Nephron progenitor cell (in vitro differentiated cells): Measurements from ENCODE around the gene SNX13.
A peak's percentile ranks its signal among the peaks of the same experiment; 100 is the strongest.

Experiments used
- DNase-seq: peaks from one replicate; pipeline ENCODE4 v3.0.0; 2021
- H3K27ac Mint-ChIP-seq: 2 replicates; pipeline ENCODE4 v1.8.0; 2021; ENCODE audit warnings: mild to moderate bottlenecking, moderate library complexity, mixed read lengths
- H3K27me3 Mint-ChIP-seq: 2 replicates; pipeline ENCODE4 v1.8.0; 2021; ENCODE audit warnings: mild to moderate bottlenecking, low read depth, mixed read lengths; ENCODE audit not compliant: poor library complexity
- H3K36me3 Mint-ChIP-seq: 2 replicates; pipeline ENCODE4 v1.8.0; 2021; ENCODE audit warnings: low read depth, mixed read lengths
- H3K4me1 Mint-ChIP-seq: 2 replicates; pipeline ENCODE4 v1.8.0; 2021; ENCODE audit warnings: mixed read lengths
- H3K4me3 Mint-ChIP-seq: 2 replicates; pipeline ENCODE4 v1.8.0; 2021; ENCODE audit warnings: mild to moderate bottlenecking, moderate library complexity, mixed read lengths
- H3K9me3 Mint-ChIP-seq: 2 replicates; pipeline ENCODE4 v1.8.0; 2021; ENCODE audit warnings: mild to moderate bottlenecking, moderate library complexity, mixed read lengths
- CTCF ChIP-seq: fragments of 200-600 bp; sonication (generic); IDR thresholded peaks from 2 replicates; pipeline ENCODE4 v1.5.0; 2021; ENCODE audit warnings: antibody characterized with exemption

SNX13 gene

GRCh38 chr7:17844514-17845196, 95.6 kb downstream of the SNX13 start:
- no peak for DNase-seq
- Mint-ChIP-seq H3K9me3 (peaks cover 4% of the 10 kb centered on the region), H3K4me3 (no peak overlapping the region), H3K36me3 (peaks cover 67% of the 10 kb centered on the region), H3K27ac (no peak overlapping the region), H3K4me1 (no peaks in the 10 kb centered on the region), H3K27me3 (no peaks in the 10 kb centered on the region)
- no peak for TF ChIP-seq CTCF

- no peaks in the 10 kb centered on the region for H3K4me1 Mint-ChIP-seq
- peak overlapping the region; percentile 12 for H3K27ac Mint-ChIP-seq
- no peak for DNase-seq
- H3K36me3 Mint-ChIP-seq, result peaks cover 66% of the 10 kb centered on the region
- no peaks in the 10 kb centered on the region for H3K27me3 Mint-ChIP-seq
- H3K9me3 Mint-ChIP-seq, result peaks cover 4% of the 10 kb centered on the region
- no peak overlapping the region for H3K4me3 Mint-ChIP-seq
- no peak for TF ChIP-seq CTCF
These were observed 96.3 kb downstream of the SNX13 start for GRCh38 chr7:17844022-17844421.

- no peaks in the 10 kb centered on the region for H3K4me1 Mint-ChIP-seq
- H3K36me3 Mint-ChIP-seq, result peaks cover 56% of the 10 kb centered on the region
- no peak overlapping the region for H3K27ac Mint-ChIP-seq
- DNase-seq, result no peak
- peaks cover 2% of the 10 kb centered on the region for H3K27me3 Mint-ChIP-seq
- no peak for TF ChIP-seq CTCF
- no peak overlapping the region for H3K4me3 Mint-ChIP-seq
- H3K9me3 Mint-ChIP-seq, result no peaks in the 10 kb centered on the region
These were observed 97.3 kb downstream of the SNX13 start for GRCh38 chr7:17843041-17843440.

- no peaks in the 10 kb centered on the region for H3K9me3 Mint-ChIP-seq
- no peak overlapping the region for H3K27ac Mint-ChIP-seq
- H3K27me3 Mint-ChIP-seq, result no peaks in the 10 kb centered on the region
- no peaks in the 10 kb centered on the region for H3K36me3 Mint-ChIP-seq
- no peaks in the 10 kb centered on the region for H3K4me1 Mint-ChIP-seq
- TF ChIP-seq CTCF, result no peak
- DNase-seq, result no peak
- H3K4me3 Mint-ChIP-seq, result no peak overlapping the region
These were observed 107.4 kb downstream of the SNX13 start for GRCh38 chr7:17832820-17833355.

- no peak for TF ChIP-seq CTCF
- Mint-ChIP-seq H3K36me3 (no peaks in the 10 kb centered on the region), H3K27me3 (no peaks in the 10 kb centered on the region), H3K27ac (no peak overlapping the region), H3K4me3 (no peak overlapping the region), H3K4me1 (no peaks in the 10 kb centered on the region), H3K9me3 (no peaks in the 10 kb centered on the region)
- no peak for DNase-seq
These were observed 108.1 kb downstream of the SNX13 start for GRCh38 chr7:17832242-17832641.

GRCh38 chr7:17830206-17830605, 110.1 kb downstream of the SNX13 start:
- no peak for TF ChIP-seq CTCF
- peaks cover 7% of the 10 kb centered on the region for H3K36me3 Mint-ChIP-seq
- H3K27ac Mint-ChIP-seq, result no peak overlapping the region
- no peak for DNase-seq
- H3K4me1 Mint-ChIP-seq, result no peaks in the 10 kb centered on the region
- no peak overlapping the region for H3K4me3 Mint-ChIP-seq
- H3K27me3 Mint-ChIP-seq, result no peaks in the 10 kb centered on the region
- H3K9me3 Mint-ChIP-seq, result no peaks in the 10 kb centered on the region
